Measurements from ENCODE around the gene BCAS3.

BCAS3 gene

GRCh38 chr17:61306003-61306402, 628.4 kb downstream of the BCAS3 start:
- ATAC-seq: no peak

- no peak for ATAC-seq
Measured at GRCh38 chr17:61307905-61308886, 630.5 kb downstream of the BCAS3 start.

- ATAC-seq: no peak
Measured at GRCh38 chr17:61309362-61310256, 632.0 kb downstream of the BCAS3 start.

- no peak for ATAC-seq
Measured at GRCh38 chr17:61310590-61310989, 632.9 kb downstream of the BCAS3 start.

GRCh38 chr17:61312406-61313295, 635.0 kb downstream of the BCAS3 start:
- no peak for ATAC-seq

- no peak for ATAC-seq
Measured at GRCh38 chr17:61313461-61314326, 636.0 kb downstream of the BCAS3 start.

- ATAC-seq: no peak
Measured at GRCh38 chr17:61314368-61315078, 636.9 kb downstream of the BCAS3 start.

GRCh38 chr17:61316633-61317032, 639.0 kb downstream of the BCAS3 start:
- no peak for ATAC-seq

GRCh38 chr17:61317779-61318178, 640.1 kb downstream of the BCAS3 start:
- no peak for ATAC-seq

- ATAC-seq: no peak
Measured at GRCh38 chr17:61318684-61319098, 641.0 kb downstream of the BCAS3 start.

- no peak for ATAC-seq
Measured at GRCh38 chr17:61321344-61321743, 643.7 kb downstream of the BCAS3 start.

- no peak for ATAC-seq
Measured at GRCh38 chr17:61322325-61323002, 644.8 kb downstream of the BCAS3 start.

GRCh38 chr17:61323003-61323908, 645.6 kb downstream of the BCAS3 start:
- ATAC-seq: no peak

GRCh38 chr17:61323909-61324868, 646.5 kb downstream of the BCAS3 start:
- no peak for ATAC-seq

GRCh38 chr17:61324950-61325349, 647.3 kb downstream of the BCAS3 start:
- no peak for ATAC-seq

GRCh38 chr17:61325382-61326073, 647.9 kb downstream of the BCAS3 start:
- no peak for ATAC-seq

- no peak for ATAC-seq
Measured at GRCh38 chr17:61326330-61326729, 648.7 kb downstream of the BCAS3 start.

All from activated CD4-positive, CD25-positive, alpha-beta regulatory T cell treated with anti-CD3 and anti-CD28 coated beads, Interleukin-2, amount 50 U/mL, for 24 hours (primary cell).